ENCODE measurements around the gene EVA1A.

EVA1A gene, protein sequence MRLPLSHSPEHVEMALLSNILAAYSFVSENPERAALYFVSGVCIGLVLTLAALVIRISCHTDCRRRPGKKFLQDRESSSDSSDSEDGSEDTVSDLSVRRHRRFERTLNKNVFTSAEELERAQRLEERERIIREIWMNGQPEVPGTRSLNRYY

DNA sequence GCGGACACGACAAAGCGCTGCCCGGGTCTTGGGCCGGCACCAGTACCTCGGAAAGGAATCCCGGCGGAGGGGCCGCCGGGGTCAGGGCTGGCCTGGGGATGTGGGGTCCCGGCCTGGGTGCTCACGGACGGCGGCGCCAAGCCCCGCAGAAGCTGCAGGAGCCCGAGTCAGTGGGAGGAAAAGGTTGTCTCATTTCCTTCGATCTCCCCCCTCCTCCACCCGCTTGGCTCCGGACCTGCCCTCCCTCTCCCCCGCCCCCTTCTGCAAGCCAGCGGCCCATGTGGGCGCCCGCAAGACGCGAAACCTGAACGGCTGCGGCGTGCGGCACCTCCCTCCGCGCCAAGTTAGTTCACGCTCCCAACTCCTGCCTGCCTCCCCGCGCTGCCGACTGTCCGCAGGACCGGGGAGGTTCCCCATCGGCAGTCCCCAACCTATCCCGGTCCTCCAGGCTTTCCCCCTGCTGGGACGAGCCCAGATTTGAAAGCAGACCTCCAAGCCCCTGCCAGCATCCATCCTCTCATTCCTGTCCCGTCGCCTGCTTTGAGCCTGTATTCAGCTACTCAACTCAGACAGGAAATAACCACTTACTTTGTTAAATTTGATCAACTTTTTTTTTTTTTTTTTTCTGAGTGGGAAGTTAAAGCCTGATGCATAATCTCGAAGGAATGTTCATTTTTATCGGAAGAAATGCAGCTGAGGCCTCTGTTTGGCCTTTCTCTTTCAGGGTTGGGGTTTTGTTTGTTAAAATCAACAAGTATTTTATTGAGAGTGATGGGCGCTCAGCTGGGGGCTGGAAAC, at the start of gene EVA1A:
Gene EVA1A, minus strand, starts transcription at position 172 of the 798 bp plus-strand sequence. CDS start 42,799 bp downstream, outside the sequence.
- FAIRE-seq, result peak; percentile 94

- FAIRE-seq, result no peak
Observed at GRCh38 chr2:75609937-75610508, 49.3 kb upstream of the EVA1A start.

GRCh38 chr2:75609334-75609689, 48.6 kb upstream of the EVA1A start:
- no peak for FAIRE-seq

DNA sequence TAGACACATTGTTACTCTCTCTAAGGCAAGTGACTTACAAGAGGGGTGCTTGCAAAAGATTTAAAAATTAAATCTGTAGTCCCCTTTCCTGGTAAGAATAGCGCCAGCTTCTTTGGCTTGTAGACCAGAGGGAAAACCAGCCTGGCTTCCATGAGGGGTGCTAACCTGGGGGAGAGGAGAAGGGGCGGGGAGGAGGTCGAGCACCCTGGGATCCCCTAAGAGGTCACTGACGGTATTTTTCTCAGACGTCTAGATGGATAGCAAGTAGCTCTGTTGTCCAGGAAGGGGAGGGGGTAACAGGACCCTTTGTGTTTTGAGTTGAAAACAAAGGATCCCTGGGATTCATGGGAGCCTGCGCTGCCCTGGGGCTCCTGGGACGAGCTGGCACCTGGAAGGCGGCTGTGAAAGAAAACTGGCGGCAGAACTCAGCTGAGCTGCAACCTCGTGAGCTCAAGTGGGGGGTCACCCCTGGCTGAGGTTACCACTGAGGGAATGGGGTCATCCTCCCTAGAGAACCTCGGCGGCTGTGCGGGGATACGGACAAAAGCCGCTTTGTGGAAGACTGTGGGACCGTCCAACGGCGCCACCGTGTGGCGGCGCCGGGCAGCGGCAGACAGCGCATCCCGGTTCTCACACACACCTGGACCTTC, 48.1 kb upstream of the EVA1A start:
- FAIRE-seq, result peak; percentile 33

- peak; percentile 98 for FAIRE-seq
Observed at GRCh38 chr2:75607988-75608683, 47.4 kb upstream of the EVA1A start.

GRCh38 chr2:75607400-75607798, 46.7 kb upstream of the EVA1A start:
- no peak for FAIRE-seq

- FAIRE-seq, result no peak
Observed at GRCh38 chr2:75606761-75607399, 46.1 kb upstream of the EVA1A start.

DNA sequence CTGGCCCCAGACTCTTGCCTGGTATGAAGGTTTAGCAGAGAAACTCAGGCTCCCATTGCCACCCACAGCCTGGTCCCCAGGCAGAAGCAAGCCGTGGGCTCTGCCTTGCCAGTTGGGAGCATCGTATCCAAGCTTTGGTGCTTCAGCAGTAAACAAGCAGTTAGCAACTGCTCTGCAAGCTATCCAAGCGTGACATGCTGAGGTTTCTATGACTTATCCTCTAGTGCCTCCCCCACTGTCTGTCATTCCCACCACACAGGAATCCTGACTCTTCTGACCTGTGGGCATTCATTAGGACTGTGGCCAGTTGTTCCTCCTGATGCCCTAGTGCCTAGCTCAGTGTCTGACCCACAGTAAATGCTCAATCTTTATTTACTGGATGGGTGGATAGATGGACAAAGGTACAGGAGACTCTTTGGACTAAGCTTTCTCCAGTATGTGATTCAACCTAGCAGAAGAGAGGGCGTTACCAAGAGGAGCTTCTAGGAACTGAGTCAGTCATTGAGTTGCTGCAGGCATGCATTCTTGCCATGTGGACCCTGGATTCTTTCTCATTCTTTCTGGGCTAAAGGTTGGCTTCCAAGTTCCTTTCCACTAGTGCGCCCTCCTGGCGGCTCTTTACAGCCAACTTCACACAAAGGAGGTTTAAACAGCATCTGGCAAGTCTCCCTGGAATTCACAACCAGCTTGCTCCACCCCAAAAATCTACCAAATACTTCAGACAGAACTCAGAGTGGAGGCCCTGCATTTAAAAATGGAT, 45.2 kb upstream of the EVA1A start:
- FAIRE-seq, result peak; percentile 99

GRCh38 chr2:75604484-75604883, 43.7 kb upstream of the EVA1A start:
- peak; percentile 27 for FAIRE-seq

- no peak for FAIRE-seq
Observed at GRCh38 chr2:75603477-75603876, 42.7 kb upstream of the EVA1A start.

- peak; percentile 95 for FAIRE-seq
Observed at GRCh38 chr2:75602724-75603342, 42.1 kb upstream of the EVA1A start.

- no peak for FAIRE-seq
Observed at GRCh38 chr2:75600461-75601011, 39.8 kb upstream of the EVA1A start.

DNA sequence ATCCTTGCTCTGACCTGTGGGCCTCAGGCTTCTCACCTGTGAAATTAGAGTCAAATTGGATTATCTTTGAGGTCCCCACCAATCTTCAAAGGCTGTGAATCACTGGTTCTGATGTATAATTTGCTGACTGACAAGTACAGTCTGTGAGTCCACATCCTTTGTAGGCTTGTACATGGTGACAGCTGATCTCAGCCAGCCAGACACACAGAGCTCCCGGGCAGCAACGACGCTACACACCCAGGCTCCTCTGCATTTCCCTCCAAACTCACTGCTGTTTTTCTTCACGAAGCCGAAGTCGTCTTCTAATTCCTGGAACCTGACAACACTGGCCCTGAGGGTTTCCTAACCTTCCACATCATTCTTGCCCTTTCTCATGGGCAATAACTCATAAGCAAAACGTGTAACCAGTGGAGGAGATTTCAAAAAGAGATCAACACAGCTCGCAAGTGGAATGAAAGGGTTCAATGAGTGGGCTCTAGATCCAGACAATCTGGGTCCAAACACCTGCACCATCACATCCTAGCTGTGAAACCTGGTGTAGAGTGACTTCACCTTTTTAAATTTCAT, 37.9 kb upstream of the EVA1A start:
- peak; percentile 82 for FAIRE-seq

GRCh38 chr2:75597949-75598348, 37.2 kb upstream of the EVA1A start:
- FAIRE-seq, result no peak

- FAIRE-seq, result peak; percentile 90
Observed at GRCh38 chr2:75596784-75597183, 36.0 kb upstream of the EVA1A start.

DNA sequence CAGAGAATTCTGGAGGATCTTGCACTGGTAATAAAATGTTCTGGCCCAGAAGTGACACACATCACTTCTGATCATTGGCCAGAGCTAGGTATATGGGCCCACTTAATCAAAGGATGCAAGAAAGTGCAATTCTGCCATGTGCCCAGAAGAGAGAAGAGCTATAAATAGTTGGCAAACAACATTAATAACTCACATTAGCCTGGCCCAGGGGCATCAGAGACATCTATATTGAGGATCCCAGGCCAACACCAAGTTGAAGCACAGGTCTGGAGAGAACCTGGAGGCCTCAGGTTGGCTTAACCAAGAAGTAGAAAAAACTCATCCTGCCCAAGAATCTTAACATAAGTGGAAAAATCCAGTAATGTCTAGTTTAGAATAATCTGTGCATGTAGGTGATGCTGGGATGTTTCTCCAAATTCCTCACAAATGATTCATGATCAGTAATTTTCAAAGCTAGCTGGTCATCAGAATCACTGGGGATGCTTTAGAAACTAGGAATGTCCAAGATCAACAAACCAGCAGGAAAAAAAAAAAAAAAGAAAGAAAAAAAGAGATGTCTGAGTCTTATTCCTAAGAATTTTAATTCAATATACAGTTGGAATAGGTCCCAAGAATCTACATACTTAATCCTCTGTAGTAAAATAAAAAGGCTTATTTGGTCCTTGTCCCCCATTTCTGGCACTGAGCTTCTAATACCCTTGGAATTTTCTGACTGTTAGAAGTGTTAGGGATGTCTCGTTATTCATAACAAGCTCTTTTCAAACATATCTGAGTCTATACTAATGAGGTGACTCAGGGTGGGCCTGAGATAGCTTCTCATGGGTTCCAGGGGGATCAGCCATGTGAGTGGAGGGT, 35.0 kb upstream of the EVA1A start:
- peak; percentile 100 for FAIRE-seq

DNA sequence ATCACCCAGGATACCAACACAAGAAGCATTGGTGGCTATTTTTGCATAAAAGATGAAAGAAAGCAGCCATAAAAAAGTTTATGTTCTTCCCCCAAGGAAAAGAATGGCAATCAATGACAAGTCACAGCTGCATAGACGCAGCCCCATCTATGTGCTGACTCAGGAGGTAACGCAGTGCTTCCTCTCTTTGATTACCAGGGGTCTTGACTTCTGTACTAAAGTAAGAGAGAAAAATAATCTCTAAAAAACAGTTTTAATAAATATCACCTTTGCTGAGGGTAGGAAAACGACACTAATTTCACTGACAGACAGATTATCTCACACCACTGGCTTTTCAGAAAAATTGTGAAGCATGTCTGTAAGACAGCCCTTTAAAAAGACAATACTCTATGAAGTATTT, 33.9 kb upstream of the EVA1A start:
- FAIRE-seq, result no peak

- FAIRE-seq, result no peak
Observed at GRCh38 chr2:75592888-75593287, 32.1 kb upstream of the EVA1A start.

DNA sequence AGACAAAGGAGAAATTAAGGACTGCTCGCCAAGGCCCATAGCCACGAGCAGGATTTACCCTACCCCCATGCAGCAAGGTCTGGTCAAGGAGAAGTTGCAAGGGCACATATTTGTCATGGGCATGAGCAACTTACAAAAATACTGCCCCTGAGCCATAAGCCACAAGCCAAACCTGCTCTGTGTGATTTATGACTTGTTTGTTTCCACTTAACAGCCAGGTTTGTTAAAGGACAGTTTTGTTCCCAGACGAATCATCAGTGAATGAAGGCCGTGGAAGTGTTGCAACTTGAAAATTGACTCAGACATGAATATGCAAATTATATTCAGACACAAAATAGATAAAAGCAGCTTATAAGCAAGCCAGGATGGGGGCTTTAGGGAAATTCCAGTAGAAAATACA, 31.3 kb upstream of the EVA1A start:
- FAIRE-seq, result peak; percentile 63

Data from G401.6 (cell line).